GM19351 (cell line): ENCODE results near the gene USP9Y.

Experiments used
- ATAC-seq: cut with Tn5 transposase; IDR thresholded peaks from one replicate; pipeline ENCODE4 v1.9.1; 2021; ENCODE audit warnings: mild to moderate bottlenecking, moderate library complexity; ENCODE audit not compliant: unreplicated experiment

Gene USP9Y

DNA sequence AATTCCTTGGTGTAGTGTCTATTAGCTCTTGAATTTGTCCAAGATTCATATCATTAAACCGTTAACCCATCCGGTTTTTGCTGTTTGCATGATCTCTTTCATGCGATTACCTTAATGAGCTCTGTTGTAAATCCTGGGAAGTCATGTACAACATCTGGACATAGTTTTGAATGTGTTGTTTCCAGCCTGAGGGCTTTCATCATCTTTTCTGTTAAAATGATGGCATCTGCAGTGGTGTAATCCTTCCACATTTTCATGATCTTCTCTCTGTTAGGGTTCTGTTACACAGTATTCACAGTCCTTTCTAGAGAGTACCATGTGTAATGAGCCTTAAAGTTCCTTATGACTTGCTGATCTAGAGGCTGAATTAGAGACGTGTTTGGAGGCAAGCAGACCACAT lies 64.9 kb downstream of the USP9Y start:
- no peak for ATAC-seq

DNA sequence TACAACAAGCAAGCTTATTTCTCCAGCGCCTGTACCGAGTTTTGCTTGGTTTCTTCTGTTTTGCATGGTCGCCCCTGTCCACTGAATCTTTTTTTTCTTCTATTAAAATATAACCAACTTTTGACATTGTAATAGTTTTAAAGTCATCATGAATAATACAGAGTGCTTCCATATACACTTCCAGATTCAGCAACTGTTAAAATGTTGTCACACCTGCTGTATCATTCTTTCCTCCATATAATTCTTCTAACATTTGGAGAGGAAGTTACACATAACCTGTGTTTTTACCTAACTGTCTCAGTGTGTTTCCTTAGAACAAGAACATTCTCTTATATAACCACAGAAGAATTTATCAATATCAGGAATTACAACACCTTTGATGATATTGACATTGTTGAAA lies 83.5 kb downstream of the USP9Y start:
- ATAC-seq = no peak

DNA sequence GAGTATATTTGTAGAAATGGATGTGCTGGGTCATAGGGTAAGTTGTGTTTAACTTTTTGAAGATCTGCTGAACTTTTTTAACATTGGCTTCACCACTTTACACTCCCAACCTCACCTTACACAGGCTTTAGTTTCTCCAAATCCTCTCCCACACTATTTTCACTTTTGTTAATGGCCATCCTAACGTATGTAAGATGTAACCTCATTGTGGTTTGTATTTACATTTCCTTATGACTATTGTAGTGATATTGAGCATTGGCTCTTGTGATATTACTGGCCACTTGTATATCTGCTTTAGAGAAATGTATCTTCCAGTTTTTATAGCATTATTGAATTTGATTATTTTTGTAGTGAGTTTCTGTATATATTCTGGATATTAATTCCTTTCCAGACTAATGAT lies 93.0 kb downstream of the USP9Y start:
- ATAC-seq = no peak

DNA sequence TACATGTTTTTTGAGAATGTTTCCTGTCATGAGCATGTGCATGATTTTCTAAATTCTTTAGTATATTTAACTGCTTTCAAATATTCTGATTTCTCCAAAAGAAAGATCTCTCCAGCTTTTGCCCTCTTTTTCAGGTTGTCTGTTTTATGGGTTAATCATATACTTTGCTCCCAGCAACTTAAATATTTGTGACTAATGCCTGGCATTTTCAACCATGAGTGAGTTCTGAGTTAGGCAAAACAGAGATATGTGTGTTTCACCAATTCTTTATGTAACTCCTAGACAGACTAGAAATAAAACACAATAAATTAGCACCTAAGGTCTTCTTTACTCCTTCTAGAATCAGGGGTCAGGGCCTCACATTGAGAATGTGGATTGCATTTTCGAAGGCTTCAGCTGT lies 107.0 kb downstream of the USP9Y start:
- ATAC-seq = no peak

DNA sequence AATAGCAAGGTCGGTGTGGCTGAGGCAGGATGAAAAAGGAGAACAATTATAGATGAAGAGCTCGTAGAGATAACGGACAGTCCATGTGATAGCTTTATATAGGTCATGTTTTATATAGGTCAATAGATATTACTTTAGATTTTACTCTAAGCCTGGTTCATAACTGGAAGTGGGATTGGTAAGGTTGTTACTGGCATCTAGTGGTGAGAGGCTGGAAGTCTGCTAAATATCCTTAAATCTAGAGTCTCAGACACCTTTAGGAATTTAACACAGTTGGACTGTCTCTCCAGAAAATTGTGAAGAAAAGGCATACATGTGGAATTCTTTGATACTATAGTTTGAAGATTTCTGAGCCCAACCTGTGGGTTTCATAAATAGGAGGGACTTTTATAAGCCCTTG lies 108.0 kb downstream of the USP9Y start:
- ATAC-seq = no peak

DNA sequence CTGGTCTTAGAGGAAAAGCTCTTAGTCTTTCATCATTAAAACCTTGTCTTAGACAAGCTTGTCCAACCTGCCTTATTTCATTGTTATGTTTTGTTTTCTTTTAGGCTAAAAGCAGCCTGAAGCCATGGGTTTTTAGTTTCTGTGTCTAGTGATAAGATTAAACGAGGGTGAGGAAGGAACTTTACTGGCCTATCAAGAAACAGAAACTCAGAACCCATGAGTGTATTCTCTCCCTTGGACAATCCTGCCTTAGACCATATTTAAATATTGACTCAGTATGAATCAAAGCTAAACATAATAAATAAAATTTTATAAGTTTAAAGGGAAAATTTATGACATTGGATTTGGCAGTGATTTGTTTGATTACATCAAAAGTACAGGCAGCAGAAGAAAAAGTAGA lies 122.4 kb downstream of the USP9Y start:
- no peak for ATAC-seq

DNA sequence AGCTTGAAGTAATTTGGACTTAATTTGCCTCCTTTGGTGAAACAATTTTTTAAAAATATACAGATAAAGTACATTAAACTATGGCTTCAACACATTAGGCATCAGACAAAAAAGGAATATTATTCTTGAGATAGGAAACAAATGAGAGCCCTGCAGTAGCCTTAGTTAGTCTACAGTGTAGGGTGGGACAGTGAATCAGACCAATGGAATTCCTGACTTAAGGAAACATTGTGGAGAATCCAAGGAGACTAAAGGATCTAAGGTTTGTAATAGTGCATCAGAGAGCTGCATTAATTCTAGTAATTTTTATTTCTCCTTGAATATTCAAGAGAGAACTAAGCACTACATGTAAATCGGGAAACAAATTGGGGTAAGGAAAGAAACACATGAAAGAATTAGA lies 125.8 kb downstream of the USP9Y start:
- ATAC-seq = no peak

DNA sequence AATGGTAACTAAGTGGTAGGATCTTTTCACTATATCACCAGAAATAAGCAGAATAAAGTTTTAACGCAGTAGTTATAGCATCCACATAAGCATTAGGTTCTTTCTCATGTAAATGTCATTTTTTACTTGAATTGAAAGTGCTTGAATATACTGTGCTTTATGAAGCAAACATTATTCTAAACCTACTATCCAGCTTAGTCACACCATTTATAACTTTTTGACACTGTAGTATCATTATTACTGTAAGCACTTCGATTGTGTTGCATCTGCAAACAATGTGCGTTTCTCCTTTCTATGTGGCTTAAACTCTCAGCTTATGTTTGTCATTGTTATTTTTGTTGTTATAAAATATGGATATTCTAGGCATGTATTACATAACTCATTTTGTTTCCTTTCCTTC lies 132.3 kb downstream of the USP9Y start:
- no peak for ATAC-seq

DNA sequence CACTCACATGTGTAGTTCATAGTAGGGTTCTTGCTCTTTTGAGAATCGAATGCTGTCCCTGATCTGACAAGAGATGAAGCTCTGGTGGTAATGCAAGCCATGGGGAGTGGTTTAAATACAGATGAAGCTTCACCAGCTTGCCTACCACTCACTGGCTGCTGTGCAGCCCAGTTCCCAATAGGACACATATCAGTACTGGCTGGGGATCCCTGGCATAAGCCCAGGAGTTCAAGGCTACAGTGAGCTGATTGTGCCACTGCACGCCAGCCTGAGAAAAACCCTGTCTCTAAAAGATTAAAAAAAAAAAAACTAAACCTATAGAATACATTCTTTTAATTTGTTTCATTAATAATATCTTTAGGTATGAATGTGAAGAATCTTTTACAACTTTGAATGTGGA lies 136.5 kb downstream of the USP9Y start:
- no peak for ATAC-seq

DNA sequence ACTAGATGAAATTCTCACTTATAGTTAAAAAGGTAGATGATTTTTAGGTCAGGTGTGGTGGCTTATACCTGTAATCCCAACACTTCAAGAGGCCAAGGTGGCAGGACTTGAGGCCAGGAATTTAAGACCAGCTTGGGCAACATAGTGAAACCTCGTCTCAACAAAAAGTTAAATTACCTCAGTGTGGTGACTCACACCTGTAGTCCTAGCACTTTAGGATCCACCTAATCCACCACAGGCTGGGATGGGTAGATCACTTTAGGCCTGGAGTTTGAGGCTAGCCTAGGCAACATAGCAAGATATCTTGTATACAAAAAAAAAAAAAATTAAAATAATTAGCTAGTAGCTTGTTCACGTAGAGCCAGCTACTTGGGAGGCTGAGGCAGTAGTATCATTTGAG lies 140.3 kb downstream of the USP9Y start:
- ATAC-seq = no peak

DNA sequence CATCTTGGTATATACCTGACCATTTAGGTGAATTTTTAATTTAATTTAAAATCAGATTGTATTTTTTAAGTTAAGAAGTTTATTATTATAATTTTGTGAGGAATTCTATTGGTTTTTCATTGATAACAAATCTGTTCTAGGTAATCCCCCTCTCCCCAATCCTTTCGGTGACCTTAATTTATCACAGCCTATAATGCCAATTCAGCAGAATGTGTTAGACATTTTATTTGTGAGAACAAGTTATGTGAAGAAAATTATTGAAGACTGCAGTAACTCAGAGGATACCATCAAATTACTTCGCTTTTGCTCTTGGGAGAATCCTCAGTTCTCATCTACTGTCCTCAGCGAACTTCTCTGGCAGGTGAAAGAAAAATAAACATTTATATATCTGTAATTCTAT lies 145.8 kb downstream of the USP9Y start:
- ATAC-seq = no peak

DNA sequence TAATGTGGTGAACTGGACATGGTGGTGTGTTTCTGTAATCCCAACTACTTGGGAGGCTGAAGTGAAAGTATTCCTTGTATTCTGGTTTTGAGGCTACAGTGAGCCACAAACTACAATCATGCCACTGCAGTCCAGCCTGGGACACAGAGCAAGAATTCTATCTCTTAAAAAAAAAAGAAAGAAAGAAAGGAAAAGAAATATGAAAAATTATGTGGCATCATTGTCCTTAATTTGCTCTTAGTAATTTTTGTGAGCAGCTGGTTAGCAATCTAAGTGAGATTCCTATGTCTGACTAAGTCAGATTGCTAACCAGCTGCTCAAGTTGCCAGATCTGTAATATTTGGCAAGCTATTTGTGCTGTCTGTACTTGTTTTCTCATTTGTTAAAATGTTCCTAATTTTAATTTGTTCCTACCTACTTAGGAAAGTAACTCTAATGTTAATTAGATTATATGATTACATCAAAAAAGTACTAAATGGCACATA lies 154.8 kb downstream of the USP9Y start:
- no peak for ATAC-seq

DNA sequence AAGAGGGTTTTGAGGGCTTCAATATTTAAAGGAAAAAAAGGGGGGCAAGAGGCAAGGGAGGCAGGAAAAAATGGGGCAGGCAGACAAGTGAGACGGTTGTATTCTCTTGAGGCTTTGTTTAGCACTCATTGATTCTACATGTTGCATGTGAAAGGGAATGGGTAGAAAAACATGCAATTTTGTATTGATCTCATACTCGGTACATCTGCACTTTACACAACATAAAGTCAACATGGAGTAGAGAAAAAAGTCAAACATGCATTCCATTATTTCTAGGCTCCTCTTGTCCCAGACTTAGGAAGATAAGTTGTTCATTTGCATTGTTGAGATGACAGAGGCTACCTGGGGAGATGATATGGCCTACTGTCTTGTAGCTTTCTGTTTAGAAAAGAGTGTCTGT lies 166.9 kb downstream of the USP9Y start:
- ATAC-seq = no peak

DNA sequence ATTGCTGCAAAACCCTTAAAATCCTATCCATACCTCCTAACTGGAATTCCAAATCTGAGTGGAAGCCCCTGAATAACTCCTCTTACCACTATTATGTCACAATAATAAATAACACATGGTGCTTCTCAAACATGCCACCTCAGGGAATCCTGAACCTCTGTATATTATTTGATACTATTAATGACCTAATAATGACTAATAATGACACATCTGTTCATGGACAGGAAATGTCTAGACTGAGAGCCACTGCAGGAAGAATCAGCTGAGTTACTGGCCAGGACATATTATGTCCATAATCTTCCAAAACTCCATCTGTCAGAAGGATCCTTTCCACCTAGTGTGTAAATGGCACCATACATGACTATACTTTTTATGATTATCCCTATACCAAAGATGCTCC lies 195.9 kb downstream of the USP9Y start:
- no peak for ATAC-seq

DNA sequence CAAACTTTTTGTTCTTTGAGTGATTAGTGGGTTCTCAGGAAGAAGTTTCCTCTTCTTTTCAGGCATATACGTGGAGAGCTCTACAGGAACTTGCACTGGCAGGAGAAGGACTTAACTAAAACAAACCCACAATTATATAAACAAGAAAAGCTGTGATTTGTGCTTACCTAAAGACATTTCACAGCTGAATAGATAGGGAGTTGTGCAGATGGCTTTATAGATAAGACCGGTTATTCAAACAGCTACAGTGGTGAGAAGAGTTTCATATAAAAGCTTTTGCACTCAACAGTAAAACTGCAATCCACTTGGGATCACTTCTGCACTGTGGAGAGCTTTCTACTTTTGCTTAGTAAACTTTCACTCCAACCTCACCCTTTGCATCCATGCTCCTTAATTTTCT lies 197.6 kb downstream of the USP9Y start:
- ATAC-seq = no peak

DNA sequence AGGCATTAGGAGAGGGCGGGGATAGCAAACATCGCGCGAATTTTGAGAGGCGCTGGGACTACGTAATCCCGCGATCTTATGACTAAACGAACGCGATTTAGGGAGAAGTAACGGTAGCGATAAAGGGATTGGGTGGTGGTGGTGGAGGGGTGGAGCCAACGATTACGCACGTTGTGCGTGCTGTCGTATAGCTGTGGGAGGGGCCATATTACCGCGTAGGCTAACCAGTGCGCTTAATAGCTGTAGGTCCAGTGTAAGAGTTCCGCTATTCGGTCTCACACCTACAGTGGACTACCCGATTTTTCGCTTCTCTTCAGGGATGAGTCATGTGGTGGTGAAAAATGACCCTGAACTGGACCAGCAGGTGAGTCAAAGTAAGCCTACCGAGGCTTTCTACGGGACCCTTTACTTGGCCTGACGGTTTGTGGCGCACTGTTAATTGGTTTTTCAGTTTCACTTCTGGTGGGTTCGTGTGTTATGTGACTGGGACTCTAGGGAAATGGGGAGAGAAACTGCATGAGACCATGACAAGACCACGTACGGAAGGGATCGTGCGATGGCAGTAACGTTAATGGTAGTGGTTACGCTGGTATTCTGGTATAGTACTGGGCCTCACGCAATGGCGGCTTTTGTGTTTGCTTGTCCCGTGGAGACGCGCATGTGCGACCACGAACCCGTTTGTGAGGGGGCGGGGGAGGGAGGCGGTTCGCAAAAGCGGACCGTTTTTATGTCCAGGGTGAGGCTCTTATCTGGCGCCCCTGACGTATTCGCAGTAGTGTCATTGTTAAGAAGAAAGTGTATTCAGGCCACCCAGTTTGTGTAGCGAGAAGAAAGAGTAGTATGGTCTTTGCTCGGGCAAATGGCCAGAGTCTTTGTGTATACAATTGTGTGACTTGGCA lies 203.8 kb downstream of the USP9Y start, which contains the start of gene DDX3Y:
TSS of gene DDX3Y (plus strand) at position 251 of the 899 bp plus-strand sequence. CDS start at position 320, 69 bp downstream.
- ATAC-seq = no peak

DNA sequence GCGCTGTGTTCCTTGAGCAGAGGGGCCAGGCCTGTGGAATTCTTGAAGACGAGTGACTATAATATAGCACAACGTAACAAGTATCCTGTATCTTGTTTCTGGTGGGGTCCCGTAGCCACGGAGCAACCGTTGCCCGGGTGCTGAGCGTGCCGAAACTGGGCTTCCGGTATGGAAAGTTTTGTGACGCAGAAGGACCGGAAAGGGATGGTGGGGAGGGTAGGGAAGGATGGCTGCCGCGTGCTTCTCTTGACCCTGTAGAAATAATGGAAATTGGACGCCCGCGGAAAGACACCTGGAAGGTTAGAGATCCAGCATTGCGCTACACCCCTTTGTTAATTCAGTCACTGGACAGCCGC lies 204.5 kb downstream of the USP9Y start:
- no peak for ATAC-seq

DNA sequence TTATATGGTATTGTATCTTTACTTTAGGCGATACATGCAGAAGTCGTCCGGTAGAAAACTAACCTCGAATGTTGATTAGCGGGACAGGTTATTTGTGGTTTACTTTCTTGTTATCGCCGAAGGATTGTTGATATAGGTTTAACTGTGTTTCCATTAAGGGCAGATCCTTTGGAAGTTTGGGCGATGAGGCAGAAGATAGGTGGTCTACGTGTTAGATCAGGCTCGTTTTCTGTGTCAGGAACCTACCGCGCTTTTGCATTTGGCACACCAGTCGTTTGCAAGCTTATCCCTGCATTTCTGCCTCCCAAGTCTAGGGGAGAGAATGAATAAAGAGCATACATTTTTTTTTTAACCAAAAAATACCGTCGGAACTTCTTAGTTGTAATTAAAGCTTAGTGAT lies 204.9 kb downstream of the USP9Y start:
- no peak for ATAC-seq
